HL-60 (cell line): Measurements from ENCODE around the gene ATOSB.

Source experiments
- DNase-seq, 2 experiments: peaks; one replicate each; pipeline ENCODE4 v3.0.0-alpha.2; 2010 to 2020; ENCODE audit warnings: low read depth in 1 of 2, low spot score in 1 of 2
- H3K27ac ChIP-seq: fragments of 250-450 bp; sonication (Bioruptor Pico); replicated peaks from 2 replicates; pipeline ENCODE4 v1.5.1; 2020; ENCODE audit warnings: mild to moderate bottlenecking, moderate library complexity
- H3K27me3 ChIP-seq: fragments of 250-450 bp; sonication (Bioruptor Pico); 2 replicates; pipeline ENCODE4 v1.5.1; 2021; ENCODE audit warnings: mild to moderate bottlenecking, moderate library complexity; ENCODE audit not compliant: insufficient read depth, poor library complexity, severe bottlenecking
- H3K4me3 ChIP-seq: replicated peaks from 2 replicates; pipeline ENCODE4 v1.5.1; 2011; ENCODE audit warnings: mild to moderate bottlenecking, control low read depth, low read length; ENCODE audit not compliant: insufficient read depth
- GABPA ChIP-seq: IDR thresholded peaks from 2 replicates; pipeline ENCODE4 v1.6.1; 2012; ENCODE audit warnings: low read depth
- POLR2AphosphoS5 ChIP-seq: IDR thresholded peaks from 2 replicates; pipeline ENCODE4 v1.6.1; 2012; ENCODE audit warnings: low read depth
- SPI1 ChIP-seq: IDR thresholded peaks from 2 replicates; pipeline ENCODE4 v1.6.1; 2012; ENCODE audit warnings: low read depth, mild to moderate bottlenecking, borderline replicate concordance
- TF ChIP-seq, protein P1 (sequence below): IDR thresholded peaks from one replicate; pipeline ENCODE4 v1.5.1; 2011; ENCODE audit warnings: low read length, control low read depth, inconsistent platforms; ENCODE audit not compliant: insufficient read depth
- TF ChIP-seq, protein P2 (sequence below): IDR thresholded peaks from 2 replicates; pipeline ENCODE4 v1.6.1; 2012; ENCODE audit warnings: low read depth; ENCODE audit not compliant: insufficient replicate concordance

The ATOSB gene

DNA sequence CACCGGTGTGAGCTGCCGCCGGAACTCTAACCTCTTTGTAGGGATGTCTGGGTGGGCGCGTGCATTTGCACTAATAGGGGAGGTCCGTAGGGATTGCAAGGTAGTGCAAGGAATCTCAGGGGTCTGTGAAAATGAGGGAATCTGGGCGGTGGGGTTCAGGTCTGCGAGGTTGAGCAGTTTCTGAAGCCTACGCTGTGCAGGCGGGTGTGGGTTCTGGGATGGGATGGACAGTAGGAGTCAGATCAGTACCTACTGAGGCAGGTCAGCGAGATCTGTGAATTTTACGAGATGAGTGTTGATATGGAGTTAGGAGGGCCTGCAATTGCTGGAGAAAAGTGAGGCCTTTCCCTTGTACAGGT is 856 bp upstream of the ATOSB start:
- no peaks in the 10 kb centered on the region for H3K27me3 ChIP-seq
- H3K4me3 ChIP-seq = peak overlapping the region; percentile 62
- no peak for TF ChIP-seq POLR2AphosphoS5
- TF ChIP-seq, protein P1, sequence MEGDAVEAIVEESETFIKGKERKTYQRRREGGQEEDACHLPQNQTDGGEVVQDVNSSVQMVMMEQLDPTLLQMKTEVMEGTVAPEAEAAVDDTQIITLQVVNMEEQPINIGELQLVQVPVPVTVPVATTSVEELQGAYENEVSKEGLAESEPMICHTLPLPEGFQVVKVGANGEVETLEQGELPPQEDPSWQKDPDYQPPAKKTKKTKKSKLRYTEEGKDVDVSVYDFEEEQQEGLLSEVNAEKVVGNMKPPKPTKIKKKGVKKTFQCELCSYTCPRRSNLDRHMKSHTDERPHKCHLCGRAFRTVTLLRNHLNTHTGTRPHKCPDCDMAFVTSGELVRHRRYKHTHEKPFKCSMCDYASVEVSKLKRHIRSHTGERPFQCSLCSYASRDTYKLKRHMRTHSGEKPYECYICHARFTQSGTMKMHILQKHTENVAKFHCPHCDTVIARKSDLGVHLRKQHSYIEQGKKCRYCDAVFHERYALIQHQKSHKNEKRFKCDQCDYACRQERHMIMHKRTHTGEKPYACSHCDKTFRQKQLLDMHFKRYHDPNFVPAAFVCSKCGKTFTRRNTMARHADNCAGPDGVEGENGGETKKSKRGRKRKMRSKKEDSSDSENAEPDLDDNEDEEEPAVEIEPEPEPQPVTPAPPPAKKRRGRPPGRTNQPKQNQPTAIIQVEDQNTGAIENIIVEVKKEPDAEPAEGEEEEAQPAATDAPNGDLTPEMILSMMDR = no peak
- TF ChIP-seq, protein P2, sequence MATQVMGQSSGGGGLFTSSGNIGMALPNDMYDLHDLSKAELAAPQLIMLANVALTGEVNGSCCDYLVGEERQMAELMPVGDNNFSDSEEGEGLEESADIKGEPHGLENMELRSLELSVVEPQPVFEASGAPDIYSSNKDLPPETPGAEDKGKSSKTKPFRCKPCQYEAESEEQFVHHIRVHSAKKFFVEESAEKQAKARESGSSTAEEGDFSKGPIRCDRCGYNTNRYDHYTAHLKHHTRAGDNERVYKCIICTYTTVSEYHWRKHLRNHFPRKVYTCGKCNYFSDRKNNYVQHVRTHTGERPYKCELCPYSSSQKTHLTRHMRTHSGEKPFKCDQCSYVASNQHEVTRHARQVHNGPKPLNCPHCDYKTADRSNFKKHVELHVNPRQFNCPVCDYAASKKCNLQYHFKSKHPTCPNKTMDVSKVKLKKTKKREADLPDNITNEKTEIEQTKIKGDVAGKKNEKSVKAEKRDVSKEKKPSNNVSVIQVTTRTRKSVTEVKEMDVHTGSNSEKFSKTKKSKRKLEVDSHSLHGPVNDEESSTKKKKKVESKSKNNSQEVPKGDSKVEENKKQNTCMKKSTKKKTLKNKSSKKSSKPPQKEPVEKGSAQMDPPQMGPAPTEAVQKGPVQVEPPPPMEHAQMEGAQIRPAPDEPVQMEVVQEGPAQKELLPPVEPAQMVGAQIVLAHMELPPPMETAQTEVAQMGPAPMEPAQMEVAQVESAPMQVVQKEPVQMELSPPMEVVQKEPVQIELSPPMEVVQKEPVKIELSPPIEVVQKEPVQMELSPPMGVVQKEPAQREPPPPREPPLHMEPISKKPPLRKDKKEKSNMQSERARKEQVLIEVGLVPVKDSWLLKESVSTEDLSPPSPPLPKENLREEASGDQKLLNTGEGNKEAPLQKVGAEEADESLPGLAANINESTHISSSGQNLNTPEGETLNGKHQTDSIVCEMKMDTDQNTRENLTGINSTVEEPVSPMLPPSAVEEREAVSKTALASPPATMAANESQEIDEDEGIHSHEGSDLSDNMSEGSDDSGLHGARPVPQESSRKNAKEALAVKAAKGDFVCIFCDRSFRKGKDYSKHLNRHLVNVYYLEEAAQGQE = no peak
- no peak for TF ChIP-seq SPI1
- no peak for TF ChIP-seq GABPA
- no peak for DNase-seq
- peak overlapping the region; percentile 84; the same call in 1 of the 2 replicates for H3K27ac ChIP-seq

DNA sequence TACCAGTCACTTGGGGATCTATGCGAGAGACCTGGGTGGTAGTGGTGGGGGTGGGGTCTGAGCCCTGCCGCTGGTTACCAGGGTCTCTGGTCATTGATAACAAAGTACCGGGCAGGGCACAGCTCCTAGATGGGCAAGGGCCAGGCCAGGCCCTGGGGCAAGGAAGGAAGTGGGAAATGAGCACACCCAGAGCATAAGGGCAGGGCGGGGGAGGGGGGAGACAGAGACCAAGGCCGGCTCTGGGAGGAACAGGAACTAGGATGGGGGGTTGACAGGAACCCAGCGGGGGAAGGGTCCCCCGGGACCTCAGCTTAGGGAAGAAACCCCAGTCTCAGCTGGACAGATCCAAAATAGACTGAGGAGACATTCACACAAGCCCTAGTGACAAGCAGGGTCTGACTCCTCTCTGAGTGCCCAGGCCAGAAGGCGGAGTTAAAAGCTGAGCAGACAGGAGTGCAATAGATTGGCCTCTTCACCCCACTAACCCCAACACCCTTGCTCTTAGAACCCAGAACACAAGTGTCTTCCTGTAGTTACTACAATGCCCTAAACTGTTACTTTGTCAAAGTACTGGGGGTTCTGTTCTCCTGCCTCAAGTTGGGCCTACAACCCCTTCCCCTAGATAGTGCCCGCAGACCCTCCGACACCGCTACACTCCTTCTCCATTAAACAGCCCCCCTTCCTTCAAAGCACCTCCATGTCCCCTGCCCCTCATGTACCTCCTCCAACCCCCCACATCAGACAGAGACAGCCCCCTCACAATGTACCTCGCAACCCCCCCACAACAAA is 628 bp downstream of the ATOSB start:
- TF ChIP-seq, protein P1 = no peak
- TF ChIP-seq POLR2AphosphoS5 = peak; percentile 12; the same call in 1 of the 2 replicates
- TF ChIP-seq, protein P2 = peak; percentile 26
- peak; percentile 73 for TF ChIP-seq GABPA
- TF ChIP-seq SPI1 = peak; percentile 85
- H3K4me3 ChIP-seq = peak overlapping the region; percentile 62
- H3K27me3 ChIP-seq = no peaks in the 10 kb centered on the region
- DNase-seq = peak; percentile 84 to 89
- H3K27ac ChIP-seq = peak overlapping the region; percentile 84

DNA sequence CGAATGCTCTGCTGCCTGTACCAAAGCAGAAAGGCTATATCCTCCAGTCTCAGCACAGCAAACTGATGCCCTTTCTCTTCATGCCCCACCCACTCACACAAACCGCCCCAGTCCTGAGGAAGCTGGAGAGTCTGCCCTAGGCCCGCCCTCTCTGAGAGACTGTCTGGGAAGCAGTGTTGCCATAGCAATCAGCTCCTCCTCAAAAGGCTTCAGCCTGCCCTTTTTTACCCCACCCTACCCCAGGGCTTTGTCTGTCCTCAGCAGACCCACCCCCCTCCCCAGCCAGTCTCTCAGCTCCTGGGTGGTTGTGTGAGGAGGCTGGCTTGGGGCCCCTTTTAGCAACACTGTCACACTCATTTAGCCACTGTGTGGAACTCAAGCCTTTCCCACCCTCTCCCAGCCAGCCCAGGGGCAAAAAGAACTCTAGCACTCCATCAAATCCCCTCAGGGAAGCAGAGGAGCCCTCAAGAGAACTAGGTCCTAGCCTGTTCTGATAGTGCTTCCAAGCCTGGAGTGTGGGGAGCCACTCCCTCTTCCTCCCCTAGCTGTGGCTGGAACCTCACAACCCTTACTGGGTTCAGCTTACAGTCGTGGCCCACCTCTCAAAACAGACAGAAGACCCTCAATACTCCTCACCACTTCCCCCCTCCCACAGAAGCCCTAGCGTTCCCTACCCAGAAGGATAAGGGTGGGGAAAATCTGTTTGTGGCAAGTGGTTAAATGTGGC is 1.4 kb downstream of the ATOSB start:
- TF ChIP-seq SPI1 (no peak), GABPA (no peak), POLR2AphosphoS5 (no peak)
- TF ChIP-seq, protein P1 = no peak
- TF ChIP-seq, protein P2 = no peak

More for the DNA sequence above, 1.4 kb downstream of the ATOSB start:
- peak; percentile 73 to 92 for DNase-seq
- H3K4me3 ChIP-seq = peak overlapping the region; percentile 62
- no peaks in the 10 kb centered on the region for H3K27me3 ChIP-seq
- H3K27ac ChIP-seq = peak overlapping the region; percentile 84
